NCI-H2081 treated with DMSO at 0.1 percent for 48 hours (cell line): Measurements from ENCODE around the gene SCNM1.
A peak's percentile ranks its signal among the peaks of the same experiment; 100 is the strongest.
"Not testable (repeated sequence)": the region's sequence is repeated elsewhere in the genome, so short reads cannot be mapped to it uniquely, and the experiment has no call there.

Experiments used
- DNase-seq: peaks from one replicate; lab custom pipeline; 2025; lab: John Stamatoyannopoulos, UW

The SCNM1 gene

DNA sequence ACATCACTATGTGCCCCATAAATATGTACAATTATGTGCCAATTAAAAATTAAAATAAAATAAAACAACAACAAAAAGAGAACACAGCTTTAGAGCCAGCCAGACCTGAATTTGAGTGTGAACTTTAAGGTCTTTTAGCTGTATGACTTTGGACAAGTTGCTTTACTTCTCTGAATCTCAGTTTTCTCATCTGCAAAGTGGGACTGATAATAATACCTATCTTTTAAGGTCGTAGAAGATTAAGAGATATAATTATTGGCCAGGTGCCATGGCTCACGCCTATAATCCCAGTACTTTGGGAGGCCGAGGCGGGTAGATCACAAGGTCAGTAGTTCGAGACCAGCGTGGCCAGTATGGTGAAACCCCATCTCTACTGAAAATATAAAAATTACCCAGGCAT is 27.4 kb downstream of the SCNM1 start:
- no peak for DNase-seq

- no peak for DNase-seq
These were observed 27.9 kb downstream of the SCNM1 start for GRCh38 chr1:151193856-151194255.

GRCh38 chr1:151194894-151195594 is 29.1 kb downstream of the SCNM1 start:
- DNase-seq = not testable (repeated sequence)

DNA sequence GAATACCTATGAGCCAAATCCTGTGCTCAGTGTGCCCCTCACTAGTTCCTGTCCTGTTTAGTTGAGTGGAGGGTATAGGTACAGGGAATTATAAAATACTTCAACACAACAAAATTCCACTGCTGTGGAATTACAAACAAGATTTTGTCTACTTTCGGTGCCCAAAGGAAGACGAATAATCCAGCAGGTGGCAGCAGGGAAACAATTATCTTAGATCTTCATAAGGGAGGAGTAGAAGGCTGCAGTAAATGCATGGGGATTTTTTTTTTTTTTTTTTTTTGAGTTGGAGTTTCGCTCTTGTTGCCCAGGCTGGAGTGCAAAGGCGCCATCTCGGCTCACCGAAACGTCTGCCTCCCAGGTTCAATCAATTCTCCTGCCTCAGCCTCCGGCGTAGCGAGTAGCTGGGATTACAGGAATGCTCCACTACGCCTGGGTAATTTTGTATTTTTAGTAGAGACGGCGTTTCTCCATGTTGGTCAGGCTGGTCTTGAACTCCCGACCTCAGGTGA is 30.4 kb downstream of the SCNM1 start:
- peak; percentile 56 for DNase-seq

GRCh38 chr1:151197863-151198253 is 31.9 kb downstream of the SCNM1 start:
- DNase-seq = no peak

DNA sequence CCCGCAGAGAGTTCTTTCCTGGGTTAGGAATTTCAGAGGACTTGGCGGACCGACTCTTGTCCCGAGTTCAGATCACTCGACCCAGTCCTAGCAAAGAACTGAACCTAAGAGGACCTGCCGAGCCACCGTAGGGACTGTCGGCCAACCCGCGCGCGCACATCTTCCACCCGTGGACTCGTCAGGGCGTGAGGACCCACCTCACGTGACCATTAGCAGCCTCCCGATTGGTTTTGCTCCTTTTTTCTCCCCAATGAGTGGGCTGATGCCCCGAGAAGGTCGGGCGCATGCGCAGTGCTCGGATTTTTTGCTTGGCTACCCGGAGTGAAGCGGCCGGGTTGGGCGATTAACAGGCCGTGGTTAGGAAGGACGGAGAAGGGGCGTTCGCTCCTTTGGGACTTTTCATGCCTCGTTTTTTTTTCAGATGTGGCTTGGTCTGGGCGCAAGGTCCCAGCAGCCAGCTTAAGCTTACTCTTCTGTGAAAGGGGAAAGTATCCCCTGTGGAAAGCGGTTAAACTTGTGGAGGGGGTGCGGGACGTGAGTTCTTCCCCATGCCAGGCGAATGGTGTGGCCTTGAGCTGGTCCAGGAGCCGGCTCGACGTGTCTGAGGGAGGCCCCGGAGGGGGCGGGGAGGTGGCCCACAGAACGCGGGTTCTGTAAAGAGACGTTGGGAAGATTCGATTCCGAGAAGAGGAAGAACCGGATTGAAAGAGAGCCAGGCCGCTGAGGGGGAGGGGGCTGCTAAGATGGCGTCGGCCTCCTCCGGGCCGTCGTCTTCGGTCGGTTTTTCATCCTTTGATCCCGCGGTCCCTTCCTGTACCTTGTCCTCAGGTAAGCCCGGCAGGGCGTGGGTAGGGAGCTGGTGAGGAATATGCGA is 32.5 kb downstream of the SCNM1 start, which contains the start of gene PIP5K1A:
Gene PIP5K1A (plus strand): TSS at position 299 of the 874 bp plus-strand sequence. CDS start 445 bp downstream, at position 744.
- DNase-seq = peak; percentile 99

GRCh38 chr1:151199873-151200581 is 34.1 kb downstream of the SCNM1 start:
- no peak for DNase-seq

DNA sequence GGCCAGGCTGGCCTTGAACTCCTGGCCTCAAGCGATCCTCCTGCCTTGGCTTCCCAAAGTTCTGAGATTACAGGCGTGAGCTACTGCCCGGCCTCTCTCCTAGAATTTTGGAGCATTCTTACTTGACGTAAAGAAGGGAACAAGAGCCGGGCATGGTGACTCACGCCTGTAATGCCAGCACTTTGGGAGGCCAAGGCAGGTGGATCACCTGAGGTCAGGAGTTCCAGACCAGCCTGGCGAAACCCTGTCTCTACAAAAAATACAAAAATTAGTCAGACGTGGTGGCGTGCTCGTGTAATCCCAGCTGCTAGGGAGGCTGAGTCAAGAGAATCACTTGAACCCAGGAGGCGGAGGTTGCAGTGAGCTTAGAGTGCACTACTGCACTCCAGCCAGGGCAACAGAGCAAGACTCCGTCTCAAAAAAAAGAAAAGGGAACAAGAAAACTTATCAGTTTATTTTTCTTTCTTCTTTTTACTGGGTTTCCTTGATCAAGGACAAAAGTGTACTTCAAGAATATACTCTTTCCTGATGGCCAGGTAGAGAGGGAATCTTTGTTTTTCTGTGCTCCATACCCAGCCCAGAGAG is 39.5 kb downstream of the SCNM1 start:
- DNase-seq = not testable (repeated sequence)

GRCh38 chr1:151210830-151211229 is 44.9 kb downstream of the SCNM1 start:
- DNase-seq = no peak

- DNase-seq = no peak
These were observed 46.2 kb downstream of the SCNM1 start for GRCh38 chr1:151211972-151212705.

- DNase-seq = no peak
These were observed 47.6 kb downstream of the SCNM1 start for GRCh38 chr1:151213560-151213959.
